Measurements from ENCODE around the gene DNAJC4. TPM values are rescaled to one million over a fixed set of nuclear protein-coding genes. Genes with fewer than 3 reads are reported as not detected.

The DNAJC4 gene
- total and polyA plus RNA-seq, 2 of the 8 experiments (the other 6 are each of a cell fraction or from before 2014, with no cell fraction given) = 14.6 to 31.0 TPM

DNA sequence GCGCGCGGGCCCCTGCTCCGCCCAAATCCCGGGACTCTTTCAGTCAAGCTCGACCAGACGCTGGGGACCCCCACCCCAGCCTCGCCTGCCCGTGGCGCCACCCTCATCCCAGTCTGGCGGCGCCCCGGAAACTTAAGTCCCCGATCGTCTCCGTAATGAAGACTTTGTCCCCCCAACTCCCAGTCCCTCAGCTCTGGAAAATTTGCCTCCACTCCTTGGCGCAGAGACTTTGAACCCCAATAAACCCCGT is 21.3 kb downstream of the DNAJC4 start:
- ChIA-PET CTCF (ENCODE audit: partially characterized antibody) (interaction anchor here (0.7 to 10.0 kb wide), 20 partner anchors 14 to 1659 kb away, joined by 3 to 102 read pairs (median 5); partner anchors contain the start of genes CATSPERZ, FERMT3, NUDT22 and TRPT1), POLR2A (ENCODE audit: partially characterized antibody) (interaction anchor here (0.9 to 13.1 kb wide), 14 partner anchors 9 to 1410 kb away, joined by 3 to 352 read pairs (median 8); partner anchors contain the start of genes DNAJC4, ESRRA, FKBP2 and NUDT22)
- Histone ChIP-seq H3K9me3 (ENCODE audit: insufficient read depth in 2 of 2, low read depth in 1 of 2, low read length in 1 of 2) (no peaks in the 10 kb centered on the region), H3K27ac (ENCODE audit: low read depth, low read length) (0 out of 2 replicates have a peak overlapping the region, but pooled peaks have one; percentile 22), H3K4me3 (ENCODE audit: extremely low read depth in 1 of 4, insufficient read depth in 2 of 4, low read depth in 3 of 4, low read length in 4 of 4) (peak overlapping the region; percentile 73 to 86 (median 76)), H4K8ac (ENCODE audit: extremely low read depth, insufficient read depth, low read length) (no peak overlapping the region), H2BK120ac (replicated peaks; ENCODE audit: low read depth, low read length) (no peak overlapping the region), H3K14ac (ENCODE audit: insufficient read length) (no peak overlapping the region), H2BK15ac (ENCODE audit: low read length) (no peak overlapping the region), H2BK12ac (ENCODE audit: low read depth, low read length) (no peak overlapping the region), H3K23me2 (ENCODE audit: low read depth, low read length) (peaks cover 13% of the 10 kb centered on the region), H2BK20ac (ENCODE audit: low read length) (no peak overlapping the region), H3K18ac (ENCODE audit: extremely low read depth, low read length) (0 out of 2 replicates have a peak overlapping the region, but pooled peaks have one; percentile 99), H4K20me1 (replicated peaks in 1 of 2; ENCODE audit: control insufficient read depth in 1 of 2, insufficient read depth in 2 of 2, low read length in 2 of 2) (peaks cover 6 to 16% of the 10 kb centered on the region in 2 experiments), H3K9ac (replicated peaks in 1 of 4; ENCODE audit: extremely low read depth in 1 of 4, low read depth in 3 of 4, low read length in 3 of 4) (peak overlapping the region; percentile 54 to 62 (median 60); a peak in 6 of 7 replicates), H3K4ac (replicated peaks; ENCODE audit: insufficient read length, low read depth, low read length) (no peak overlapping the region), H3K56ac (replicated peaks; ENCODE audit: insufficient read length, low read depth, low read length) (peak overlapping the region; percentile 9), H3K4me2 (ENCODE audit: insufficient read depth in 1 of 2, low read depth in 2 of 2, low read length in 2 of 2) (peak overlapping the region; percentile 73 to 88), H3K79me1 (ENCODE audit: low read depth, low read length) (peaks cover 2% of the 10 kb centered on the region; the same call in 1 of the 2 replicates), H2AFZ (ENCODE audit: low read length) (no peak overlapping the region), H3K4me1 (replicated peaks in 1 of 4; ENCODE audit: control insufficient read depth in 3 of 4, insufficient read depth in 4 of 4, low read length in 3 of 4) (peaks cover 0 to 40% (median 34%) of the 10 kb centered on the region in 4 experiments; a peak in 6 of 7 replicates), H2BK5ac (ENCODE audit: low read depth, low read length) (no peak overlapping the region), H4K5ac (ENCODE audit: insufficient read length, low read depth, low read length) (no peak overlapping the region), H3K36me3 (ENCODE audit: control insufficient read depth in 2 of 4, insufficient read depth in 4 of 4, low read length in 3 of 4) (peaks cover 8 to 24% (median 17%) of the 10 kb centered on the region in 4 experiments), H2AK5ac (ENCODE audit: low read depth, low read length) (no peak overlapping the region), H3K79me2 (ENCODE audit: control insufficient read depth in 1 of 2, insufficient read depth in 2 of 2, low read length in 2 of 2) (peaks cover 0 to 23% of the 10 kb centered on the region in 2 experiments; a peak in 1 of 4 replicates), H3K27me3 (replicated peaks in 1 of 4; ENCODE audit: control insufficient read depth in 3 of 4, extremely low read depth in 1 of 4, insufficient read depth in 3 of 4, low read length in 3 of 4) (no peaks in the 10 kb centered on the region), H3K23ac (ENCODE audit: insufficient read length) (no peak overlapping the region), H4K91ac (replicated peaks; ENCODE audit: insufficient read length, low read length) (no peak overlapping the region)
- FAIRE-seq (no peak), DNase-seq (ENCODE audit: low read depth in 1 of 2, low spot score in 2 of 2) (no peak)
- 4% methylated on average over 18 of the region's 18 CpGs; no CpG with 5 or more reads in 1 of the 2 experiments for WGBS, 2 experiments (ENCODE audit: extremely low coverage in 1 of 2, insufficient coverage in 1 of 2, insufficient read length in 1 of 2, insufficient replicate concordance in 2 of 2, low coverage in 1 of 2, low lambda C conversion rate in 2 of 2, missing lambda C conversion rate in 1 of 2)
- peak; percentile 25 for TF ChIP-seq KDM4A (IDR thresholded peaks at IDR 0.05; ENCODE audit: low read depth, low read length, severe bottlenecking)
- TF ChIP-seq RNF2 (IDR thresholded peaks at IDR 0.05; ENCODE audit: borderline replicate concordance, low read depth, low read length, missing control alignments, poor library complexity, severe bottlenecking) = no peak
- TF ChIP-seq GABPA (IDR thresholded peaks at IDR 0.05; ENCODE audit: borderline replicate concordance, insufficient read depth, low read length) = no peak
- TF ChIP-seq, protein P1, sequence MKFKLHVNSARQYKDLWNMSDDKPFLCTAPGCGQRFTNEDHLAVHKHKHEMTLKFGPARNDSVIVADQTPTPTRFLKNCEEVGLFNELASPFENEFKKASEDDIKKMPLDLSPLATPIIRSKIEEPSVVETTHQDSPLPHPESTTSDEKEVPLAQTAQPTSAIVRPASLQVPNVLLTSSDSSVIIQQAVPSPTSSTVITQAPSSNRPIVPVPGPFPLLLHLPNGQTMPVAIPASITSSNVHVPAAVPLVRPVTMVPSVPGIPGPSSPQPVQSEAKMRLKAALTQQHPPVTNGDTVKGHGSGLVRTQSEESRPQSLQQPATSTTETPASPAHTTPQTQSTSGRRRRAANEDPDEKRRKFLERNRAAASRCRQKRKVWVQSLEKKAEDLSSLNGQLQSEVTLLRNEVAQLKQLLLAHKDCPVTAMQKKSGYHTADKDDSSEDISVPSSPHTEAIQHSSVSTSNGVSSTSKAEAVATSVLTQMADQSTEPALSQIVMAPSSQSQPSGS (IDR thresholded peaks at IDR 0.05; ENCODE audit: low read length) = no peak
- TF ChIP-seq USF2 (IDR thresholded peaks at IDR 0.05; ENCODE audit: low read length) = no peak
- no peak for TF ChIP-seq SP4 (IDR thresholded peaks at IDR 0.05; ENCODE audit: low read length)
- no peak for TF ChIP-seq CTCF (IDR thresholded peaks at IDR 0.05; ENCODE audit: control extremely low read depth in 1 of 3, insufficient read depth in 1 of 3, low read depth in 1 of 3, low read length in 3 of 3)

Measured in H1 (cell line).